Forelimb muscle (tissue), 1 donor: ENCODE results near the gene NHSL2. TPM values are rescaled to one million over a fixed set of nuclear protein-coding genes. Genes with fewer than 3 reads are reported as not detected.

ENCODE experiments used
- DNase-seq: peaks from one replicate; pipeline ENCODE4 v3.0.0-alpha.2; 2013; ENCODE audit warnings: low read depth
- polyA plus RNA-seq: library from polyadenylated mRNA; unstranded; fragments of 120-200 nt; gene quantifications from one replicate; pipeline ENCODE4 v1.2.1, GENCODE V29; 2013; ENCODE audit not compliant: insufficient read length

NHSL2 gene
- polyA plus RNA-seq, 1 donor, result 6.7 TPM

GRCh38 chrX:72071213-72071612 lies 160.6 kb downstream of the NHSL2 start:
- no peak for DNase-seq

DNA sequence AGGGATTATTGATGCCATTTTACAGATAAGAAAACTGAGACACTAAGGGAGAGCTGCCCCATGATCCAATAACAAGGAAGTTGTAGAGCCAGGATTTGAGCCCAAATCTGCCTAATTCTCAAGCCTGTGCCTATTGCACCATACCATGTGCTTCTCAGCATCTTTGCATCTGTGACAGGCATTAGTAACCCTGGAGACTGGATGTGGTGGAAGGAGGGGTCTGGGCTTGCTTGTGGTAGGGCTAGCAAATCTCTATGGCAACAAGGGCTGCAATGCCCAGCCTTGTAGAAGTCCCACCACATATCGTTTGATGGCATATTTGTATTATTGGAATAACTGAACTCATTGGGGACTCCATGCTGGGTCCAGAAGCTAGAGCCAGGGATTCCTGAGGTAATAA lies 163.0 kb downstream of the NHSL2 start:
- no peak for DNase-seq

DNA sequence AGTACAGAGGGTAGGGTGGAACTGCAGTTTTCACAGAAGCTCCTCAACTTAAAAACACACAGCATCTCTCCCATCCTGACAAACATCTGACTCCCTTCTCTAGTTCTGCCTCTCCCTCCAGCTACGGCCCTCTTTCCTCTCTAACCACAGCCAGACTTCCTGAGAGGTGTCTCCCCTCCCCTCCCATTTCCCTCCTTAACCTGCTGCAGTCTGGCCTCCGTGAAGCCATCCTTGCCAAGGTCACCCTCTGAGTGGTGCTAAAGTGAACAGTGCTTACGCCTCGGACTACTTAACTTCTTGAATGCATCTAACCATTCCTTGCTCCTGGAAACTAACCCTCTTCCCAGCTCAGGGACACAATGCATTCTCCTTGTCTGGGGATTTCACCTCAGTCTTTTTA lies 167.8 kb downstream of the NHSL2 start:
- no peak for DNase-seq

DNA sequence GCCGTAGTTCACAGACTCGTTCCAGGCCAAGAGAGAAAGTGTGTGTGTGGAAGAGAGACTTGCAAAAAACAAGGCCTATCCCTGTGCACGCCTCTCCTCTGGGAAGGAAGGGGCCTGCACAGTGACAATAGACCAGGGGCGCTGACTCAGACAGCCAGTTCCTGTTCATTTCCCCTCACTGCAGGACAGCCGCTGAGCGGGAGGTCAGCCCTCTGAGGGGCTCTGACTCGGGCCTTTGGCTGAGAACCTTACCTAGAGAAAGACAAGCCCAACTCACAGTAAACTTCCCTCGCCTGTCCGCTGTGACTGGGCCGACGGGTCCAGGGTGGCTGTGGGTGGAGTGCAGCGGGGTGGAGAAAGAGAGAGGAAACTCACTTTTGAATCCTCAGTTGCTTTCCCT lies 169.0 kb downstream of the NHSL2 start:
- DNase-seq, result no peak

DNA sequence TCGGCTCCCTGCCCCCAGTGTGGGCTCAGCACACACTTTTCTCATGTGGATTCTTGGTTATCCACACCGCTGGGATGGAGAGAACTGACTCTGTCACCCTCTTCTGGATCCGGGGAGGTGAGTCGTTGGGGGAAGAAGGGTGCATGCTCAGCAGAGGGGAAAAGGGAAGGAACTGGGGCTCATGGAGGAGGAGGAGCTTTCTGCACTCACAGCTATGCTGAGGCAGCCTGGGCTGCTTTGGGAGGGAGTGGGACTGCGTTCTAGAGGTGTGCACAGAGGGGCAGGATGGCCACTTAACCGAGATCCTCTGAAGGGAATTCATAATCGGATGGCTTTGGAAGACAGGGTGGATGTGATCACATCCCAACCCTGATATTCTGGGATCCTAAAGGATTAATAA lies 169.5 kb downstream of the NHSL2 start:
- DNase-seq, result no peak

DNA sequence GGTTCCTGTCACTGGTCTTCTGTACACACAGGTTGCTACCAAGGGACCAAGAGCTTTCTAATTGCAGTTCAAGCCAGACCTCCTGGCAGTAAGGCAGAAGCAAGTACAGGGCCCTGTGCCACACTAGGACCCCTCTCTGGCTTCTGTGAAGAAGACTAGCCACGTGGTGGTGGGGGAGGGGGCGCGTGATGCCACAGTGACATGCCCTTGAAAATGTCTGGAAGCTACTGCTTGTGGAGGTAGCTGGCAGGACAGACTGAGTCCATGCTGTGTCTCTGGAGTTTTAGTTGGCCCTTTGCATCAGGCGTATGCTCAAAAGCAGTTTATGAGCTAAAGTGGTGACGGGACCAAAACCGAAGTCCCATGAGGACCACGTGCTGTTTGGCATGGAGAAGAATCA lies 170.2 kb downstream of the NHSL2 start:
- DNase-seq, result no peak

GRCh38 chrX:72081605-72082320 lies 171.1 kb downstream of the NHSL2 start:
- DNase-seq, result no peak

DNA sequence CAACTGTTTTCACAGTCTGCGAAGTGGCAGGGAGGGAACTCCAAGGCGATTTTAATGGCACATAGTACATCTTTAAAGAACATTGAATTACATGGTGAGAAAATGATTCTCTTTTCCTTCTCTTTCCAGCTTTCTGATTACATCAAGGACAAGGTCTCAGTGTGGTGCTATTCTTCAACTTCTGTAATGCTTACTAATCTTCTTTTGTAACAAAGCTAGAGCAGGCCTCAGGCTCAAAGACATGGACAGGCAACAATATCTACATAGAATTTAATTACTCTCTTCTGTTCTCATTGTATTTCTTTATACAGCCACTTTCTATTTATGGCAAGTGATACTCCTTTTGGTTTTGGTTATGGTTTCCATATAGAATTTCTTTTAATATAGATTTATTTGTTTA lies 172.6 kb downstream of the NHSL2 start:
- no peak for DNase-seq

DNA sequence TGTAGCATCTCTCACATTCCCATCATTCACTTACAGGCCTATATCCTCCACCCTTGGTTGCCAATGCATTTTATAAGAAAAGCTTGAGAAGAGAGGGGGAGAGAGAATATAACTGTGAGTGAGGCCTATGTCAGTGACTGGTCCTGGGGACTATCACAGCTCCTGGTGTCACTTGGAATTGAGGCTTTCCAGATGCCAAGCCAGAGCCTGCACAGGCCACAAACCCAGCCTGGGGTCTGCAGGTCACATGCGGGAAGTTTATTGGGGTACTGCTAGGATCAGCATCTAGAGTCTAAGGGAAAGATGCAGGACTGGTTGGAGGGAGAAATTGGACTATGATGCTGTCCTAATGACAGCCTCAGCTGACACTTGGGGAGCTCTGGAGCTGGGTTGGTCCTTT lies 173.5 kb downstream of the NHSL2 start:
- DNase-seq, result no peak

- no peak for DNase-seq
Measured at GRCh38 chrX:72086995-72087394, 176.3 kb downstream of the NHSL2 start.

- no peak for DNase-seq
Measured at GRCh38 chrX:72088761-72089160, 178.1 kb downstream of the NHSL2 start.

- DNase-seq, result no peak
Measured at GRCh38 chrX:72089254-72089653, 178.6 kb downstream of the NHSL2 start.

DNA sequence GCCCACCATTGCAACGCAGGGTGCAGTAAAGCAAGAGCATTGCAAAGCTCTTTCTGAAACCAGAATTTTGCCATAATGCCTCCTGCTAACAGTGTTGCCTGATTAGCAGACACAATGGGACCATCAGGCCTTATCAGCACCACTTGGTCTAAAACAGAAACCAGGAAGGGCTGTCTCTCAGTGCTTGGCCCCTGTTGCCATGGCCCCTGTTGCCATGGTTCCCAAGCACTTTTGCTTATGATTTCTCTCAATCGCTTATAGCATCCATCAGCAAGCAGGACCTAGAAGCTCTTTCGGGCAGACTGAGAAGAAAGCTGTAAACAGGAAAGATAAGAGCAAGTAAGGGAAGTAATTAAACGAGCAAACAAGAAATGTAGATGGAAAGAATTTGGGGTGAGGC lies 184.2 kb downstream of the NHSL2 start:
- no peak for DNase-seq

GRCh38 chrX:72095370-72095769 lies 184.7 kb downstream of the NHSL2 start:
- DNase-seq, result no peak

GRCh38 chrX:72097098-72097497 lies 186.5 kb downstream of the NHSL2 start:
- no peak for DNase-seq

GRCh38 chrX:72100051-72100755 lies 189.6 kb downstream of the NHSL2 start:
- no peak for DNase-seq

GRCh38 chrX:72100824-72101351 lies 190.2 kb downstream of the NHSL2 start:
- no peak for DNase-seq

DNA sequence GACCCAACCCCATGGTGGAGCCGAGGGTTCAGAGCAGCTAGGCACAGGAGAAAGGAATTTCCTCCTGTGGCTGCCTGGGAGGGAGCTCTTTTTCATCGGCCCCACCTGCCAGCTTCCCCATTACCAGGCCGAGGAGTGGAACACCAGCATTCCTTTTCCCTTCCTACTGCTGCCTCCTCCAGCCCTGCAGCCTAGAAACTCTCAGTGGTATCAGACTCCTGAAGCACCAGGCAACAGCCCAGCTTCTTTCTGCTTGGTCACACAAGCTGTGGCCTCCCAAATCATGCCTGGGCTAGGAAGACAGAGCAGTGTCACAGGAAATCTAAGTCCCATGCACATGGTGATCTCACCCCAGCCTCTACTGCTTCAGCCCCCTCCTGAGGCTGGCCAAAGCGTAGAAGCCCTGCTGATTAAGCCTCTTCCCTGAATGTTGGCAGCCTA lies 191.0 kb downstream of the NHSL2 start:
- no peak for DNase-seq

DNA sequence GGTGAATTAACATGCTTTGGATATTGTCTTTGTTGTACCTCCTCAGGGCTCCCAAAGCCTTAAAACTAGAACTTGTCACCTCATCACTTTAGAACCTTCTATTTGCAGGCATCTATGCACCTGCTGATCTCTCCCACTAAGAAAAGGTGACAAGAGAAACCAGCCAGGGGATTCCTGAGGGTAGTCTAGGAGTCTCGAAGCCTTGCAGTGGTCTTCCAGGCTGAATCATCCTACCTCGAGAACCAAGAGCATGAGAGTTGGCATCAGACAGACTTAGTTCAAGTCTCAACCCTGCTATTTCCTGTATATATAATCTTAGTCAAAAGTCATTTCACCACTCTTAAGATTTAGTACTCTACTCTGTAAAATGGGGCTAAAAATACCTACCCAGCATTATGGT lies 191.5 kb downstream of the NHSL2 start:
- no peak for DNase-seq

DNA sequence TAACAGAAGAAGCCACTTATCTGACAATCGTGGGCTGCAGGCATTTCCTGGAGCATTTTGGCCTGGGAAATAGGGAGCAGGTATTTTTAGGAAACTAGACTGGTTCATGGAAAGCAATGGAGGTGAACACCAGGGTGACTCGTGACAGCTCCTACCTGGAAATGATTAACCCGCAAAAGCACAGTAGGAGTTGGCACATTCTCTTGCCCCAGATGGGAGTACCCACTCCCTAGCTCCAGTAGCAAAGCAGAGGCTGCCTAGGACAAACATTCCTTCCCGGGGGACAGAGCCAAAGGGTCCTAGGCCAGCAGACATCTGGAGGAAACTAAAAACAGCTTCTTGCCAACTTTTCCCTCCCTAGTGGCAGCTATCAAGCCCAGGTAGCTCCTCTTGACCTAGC lies 192.1 kb downstream of the NHSL2 start:
- no peak for DNase-seq

DNA sequence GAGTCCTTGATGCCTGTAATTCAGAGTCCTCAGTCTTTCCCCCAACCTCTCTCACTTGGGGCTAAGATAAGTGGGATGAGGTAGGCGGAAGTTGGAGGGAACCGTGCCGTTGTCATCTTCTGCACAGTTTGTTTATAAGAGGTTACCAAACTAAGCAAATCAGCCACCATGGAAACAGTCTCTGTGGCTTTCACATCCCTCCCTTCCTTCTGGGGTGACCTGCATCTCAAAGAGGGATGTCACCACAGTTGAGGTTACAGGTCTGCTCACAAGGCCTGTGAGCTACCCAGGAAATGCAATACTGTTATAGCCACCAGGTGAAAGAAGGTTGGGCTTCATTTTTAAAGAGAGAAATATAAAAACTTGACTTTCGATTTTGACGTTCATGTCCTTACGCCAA lies 194.8 kb downstream of the NHSL2 start:
- DNase-seq, result no peak

GRCh38 chrX:72107320-72107719 lies 196.7 kb downstream of the NHSL2 start:
- DNase-seq, result no peak
